Measurements from ENCODE around the gene HDGFL3.

GRCh38 chr15:83219026-83219425, 11.4 kb upstream of the HDGFL3 start:
- TF ChIP-seq CTCF (IDR thresholded peaks at IDR 0.05) (no peak), POLR2A (IDR thresholded peaks at IDR 0.05) (no peak), POLR2AphosphoS5 (IDR thresholded peaks at IDR 0.05; ENCODE audit: insufficient read depth in 1 of 2, low read depth in 1 of 2) (no peak)
